Measurements from ENCODE around the gene ALKAL2. TPM values are rescaled to one million over a fixed set of nuclear protein-coding genes. Genes with fewer than 3 reads are reported as not detected.

The ALKAL2 gene
- total RNA-seq, 4 donors from 2014 or later, result 0.96 to 2.5 TPM; not detected in 2

DNA sequence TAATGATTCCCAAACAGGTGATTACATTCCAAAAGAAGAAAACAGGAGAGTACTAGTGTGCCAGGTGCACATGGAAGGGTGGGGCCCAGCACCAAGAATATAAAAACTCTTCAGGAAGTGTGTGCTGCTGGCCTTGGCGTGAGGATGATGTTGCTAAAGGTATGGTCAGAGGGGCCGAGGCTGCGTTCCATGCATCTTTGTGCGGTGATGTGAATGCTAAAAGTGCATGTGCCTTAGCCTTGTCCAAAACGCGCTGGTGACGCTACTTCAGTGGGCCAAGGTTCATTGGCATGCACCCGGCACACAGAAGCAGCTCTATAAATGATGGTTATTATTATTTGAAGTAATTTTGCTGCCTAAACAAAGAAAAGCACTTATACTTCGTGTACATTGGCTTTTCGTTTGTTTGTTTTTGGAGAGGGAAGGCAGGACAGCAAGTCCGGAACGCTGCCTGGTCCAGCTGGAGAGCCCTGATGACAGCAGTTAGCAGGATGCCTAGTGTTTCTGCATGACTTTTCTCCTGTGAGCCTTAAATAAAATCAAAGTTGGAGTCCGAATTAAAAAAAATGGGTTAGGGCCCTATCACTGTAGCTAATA, 2.9 kb downstream of the ALKAL2 start:
- peaks cover 37% of the 10 kb centered on the region for H3K27me3 ChIP-seq
- intact Hi-C loops (cut with DNase I; ENCODE audit: low total_unique reads), result no loop called here

DNA sequence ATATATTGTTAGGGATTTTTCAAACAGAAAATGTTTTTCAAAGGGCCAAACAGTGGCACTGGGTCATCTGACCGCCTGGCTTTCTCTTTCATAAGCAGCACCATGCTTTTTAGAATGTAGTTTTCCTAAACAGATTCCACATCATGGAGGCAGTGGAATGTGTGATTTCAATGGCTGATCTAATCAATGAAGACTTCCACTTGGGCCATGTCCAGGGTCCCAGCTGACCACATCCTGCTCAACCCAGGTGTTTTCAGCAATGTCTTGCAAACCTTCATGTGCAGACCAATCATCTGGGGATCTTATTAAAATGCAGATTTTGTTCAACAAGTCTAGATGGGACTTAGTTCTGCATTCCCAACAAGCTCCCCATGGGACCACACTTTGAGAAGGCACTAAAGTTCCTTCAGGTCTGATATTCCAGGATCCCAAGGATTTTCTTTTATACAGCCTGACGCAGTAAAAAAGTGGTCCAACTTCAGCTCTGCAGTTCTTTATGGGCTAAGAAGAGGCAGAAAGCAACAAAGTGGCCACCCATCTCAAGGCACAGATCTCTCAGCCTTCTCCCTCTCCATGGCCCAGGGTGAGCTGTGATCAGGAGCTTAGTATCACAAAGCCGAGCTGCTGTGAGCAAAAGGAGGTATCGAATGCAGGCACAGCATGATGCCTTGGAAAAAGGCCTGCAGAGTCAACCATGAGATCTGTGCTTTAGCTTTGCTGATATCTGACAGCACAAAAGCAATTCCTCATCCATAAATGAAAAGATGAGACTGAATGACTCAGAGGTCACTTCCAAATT, 3.7 kb downstream of the ALKAL2 start:
- DNase-seq, result no peak
- in situ Hi-C loops (cut with MboI; ENCODE audit: low pct_ligation_motif_present in 1 of 4, low pct_unique_long_range_greater_than_20kb in 1 of 4, low sequenced_read_pairs in 3 of 4), result no loop called here
- no peak for TF ChIP-seq POLR2AphosphoS5 (IDR thresholded peaks at IDR 0.05)
- TF ChIP-seq CTCF (IDR thresholded peaks at IDR 0.05), result no peak
- no peak for TF ChIP-seq EP300 (IDR thresholded peaks at IDR 0.05; ENCODE audit: low read depth)
- no peak for TF ChIP-seq POLR2A (IDR thresholded peaks at IDR 0.05)

More for the DNA sequence above, 2.9 kb downstream of the ALKAL2 start:
- peaks cover 0 to 2% (median 0%) of the 10 kb centered on the region in 4 donors for H3K36me3 ChIP-seq
- no peak overlapping the region for H3K27ac ChIP-seq
- in situ Hi-C loops (cut with MboI; ENCODE audit: low pct_ligation_motif_present in 1 of 4, low pct_unique_long_range_greater_than_20kb in 1 of 4, low sequenced_read_pairs in 3 of 4), result no loop called here
- TF ChIP-seq POLR2AphosphoS5 (IDR thresholded peaks at IDR 0.05), result no peak
- no peak for TF ChIP-seq POLR2A (IDR thresholded peaks at IDR 0.05)
- TF ChIP-seq CTCF (IDR thresholded peaks at IDR 0.05), result no peak
- no peak for TF ChIP-seq EP300 (IDR thresholded peaks at IDR 0.05; ENCODE audit: low read depth)
- no peak overlapping the region for H3K4me3 ChIP-seq
- 45 to 53% methylated on average over 11 to 13 of the region's 13 CpGs for WGBS, 2 donors (ENCODE audit: low coverage in 1 of 2)
- H3K9me3 ChIP-seq, result no peaks in the 10 kb centered on the region
- no peak for DNase-seq
- peaks cover 5 to 42% (median 24%) of the 10 kb centered on the region in 4 donors for H3K4me1 ChIP-seq

GRCh38 chr2:282371-283263, 5.3 kb downstream of the ALKAL2 start:
- Histone ChIP-seq H3K9me3 (no peaks in the 10 kb centered on the region), H3K27ac (no peak overlapping the region), H3K4me1 (peaks cover 0 to 18% (median 6%) of the 10 kb centered on the region in 4 donors), H3K4me3 (no peak overlapping the region), H3K36me3 (peaks cover 0 to 22% (median 8%) of the 10 kb centered on the region in 4 donors), H3K27me3 (peaks cover 15% of the 10 kb centered on the region)
- in situ Hi-C loops (cut with MboI; ENCODE audit: low pct_ligation_motif_present in 1 of 4, low pct_unique_long_range_greater_than_20kb in 1 of 4, low sequenced_read_pairs in 3 of 4) (no loop called here), intact Hi-C loops (cut with DNase I; ENCODE audit: low total_unique reads) (no loop called here)
- 94 to 99% methylated on average over 10 to 12 of the region's 12 CpGs for WGBS, 2 donors (ENCODE audit: low coverage in 1 of 2)
- no peak for TF ChIP-seq CTCF (IDR thresholded peaks at IDR 0.05)
- TF ChIP-seq POLR2A (IDR thresholded peaks at IDR 0.05), result no peak
- TF ChIP-seq EP300 (IDR thresholded peaks at IDR 0.05; ENCODE audit: low read depth), result no peak
- TF ChIP-seq POLR2AphosphoS5 (IDR thresholded peaks at IDR 0.05), result no peak
- DNase-seq, result no peak

More for the DNA sequence above, 3.7 kb downstream of the ALKAL2 start:
- H3K9me3 ChIP-seq, result no peaks in the 10 kb centered on the region
- peaks cover 0 to 8% (median under 1%) of the 10 kb centered on the region in 4 donors for H3K36me3 ChIP-seq
- H3K27ac ChIP-seq, result no peak overlapping the region
- H3K4me3 ChIP-seq, result no peak overlapping the region
- WGBS, 2 donors (ENCODE audit: low coverage in 1 of 2), result 71 to 91% methylated on average over 1 to 4 of the region's 4 CpGs
- peaks cover 29% of the 10 kb centered on the region for H3K27me3 ChIP-seq
- peaks cover 2 to 34% (median 17%) of the 10 kb centered on the region in 4 donors for H3K4me1 ChIP-seq
- intact Hi-C loops (cut with DNase I; ENCODE audit: low total_unique reads), result no loop called here

All from transverse colon (tissue), 4 donors.